OCI-LY3 (cell line): Measurements from ENCODE around the gene PPME1.

Experiments used
- H2AFZ ChIP-seq: fragments of 200-600, 300-600 bp; shearing (Covaris generic); 2 replicates; pipeline ENCODE4 v1.6.0; 2014; ENCODE audit warnings: antibody characterized with exemption, low read depth, low read length
- H3K27ac ChIP-seq: fragments of 200-600, 300-600 bp; sonication (generic); 2 replicates; pipeline ENCODE4 v1.5.1; 2014; ENCODE audit warnings: mild to moderate bottlenecking, low read length, moderate library complexity, mixed read lengths
- H3K27me3 ChIP-seq: fragments of 200-600, 300-600 bp; sonication (generic); 2 replicates; pipeline ENCODE4 v1.6.1; 2014; ENCODE audit warnings: low read depth, low read length, mixed read lengths
- H3K36me3 ChIP-seq: fragments of 200-600, 300-600 bp; sonication (generic); replicated peaks from 2 replicates; pipeline ENCODE3; 2014; ENCODE audit warnings: low read depth, low read length, mixed read lengths
- H3K4me1 ChIP-seq: fragments of 300-600, 200-600 bp; sonication (generic); 2 replicates; pipeline ENCODE4 v1.6.1; 2014; ENCODE audit warnings: low read length, mixed read lengths
- H3K4me2 ChIP-seq: fragments of 200-600, 300-600 bp; sonication (generic); 2 replicates; pipeline ENCODE4 v1.6.1; 2014; ENCODE audit warnings: low read length, mixed read lengths
- H3K4me3 ChIP-seq: fragments of 300-600, 200-600 bp; sonication (generic); 2 replicates; pipeline ENCODE4 v1.5.1; 2014; ENCODE audit warnings: antibody characterized with exemption, mild to moderate bottlenecking, low read length, moderate library complexity
- H3K79me2 ChIP-seq: fragments of 300-600, 200-600 bp; shearing (Covaris generic); 2 replicates; pipeline ENCODE4 v1.6.1; 2014; ENCODE audit warnings: mild to moderate bottlenecking, low read length, mixed read lengths
- H3K9ac ChIP-seq: fragments of 300-600, 200-600 bp; shearing (Covaris generic); 2 replicates; pipeline ENCODE4 v1.6.0; 2014; ENCODE audit warnings: mild to moderate bottlenecking, low read length, moderate library complexity
- H3K9me3 ChIP-seq: fragments of 200-600, 300-600 bp; shearing (Covaris generic); 2 replicates; pipeline ENCODE4 v1.6.1; 2014; ENCODE audit warnings: low read length, mixed read lengths; ENCODE audit not compliant: insufficient read depth
- H4K20me1 ChIP-seq: fragments of 200-600, 300-600 bp; sonication (generic); 2 replicates; pipeline ENCODE4 v1.6.1; 2016; ENCODE audit warnings: low read length, mixed read lengths; ENCODE audit not compliant: insufficient read depth
- EZH2phosphoT487 ChIP-seq: fragments of 200-600 bp; shearing (Covaris generic); IDR thresholded peaks from 2 replicates; pipeline ENCODE4 v1.6.1; 2018; ENCODE audit warnings: antibody characterized with exemption, mixed run types, low read depth
- TF ChIP-seq, protein P1 (sequence below): fragments of 200-600, 300-600 bp; sonication (generic); IDR thresholded peaks from 2 replicates; pipeline ENCODE4 v1.5.1; 2014; ENCODE audit warnings: antibody characterized with exemption, low read length, low read depth

Gene PPME1

DNA sequence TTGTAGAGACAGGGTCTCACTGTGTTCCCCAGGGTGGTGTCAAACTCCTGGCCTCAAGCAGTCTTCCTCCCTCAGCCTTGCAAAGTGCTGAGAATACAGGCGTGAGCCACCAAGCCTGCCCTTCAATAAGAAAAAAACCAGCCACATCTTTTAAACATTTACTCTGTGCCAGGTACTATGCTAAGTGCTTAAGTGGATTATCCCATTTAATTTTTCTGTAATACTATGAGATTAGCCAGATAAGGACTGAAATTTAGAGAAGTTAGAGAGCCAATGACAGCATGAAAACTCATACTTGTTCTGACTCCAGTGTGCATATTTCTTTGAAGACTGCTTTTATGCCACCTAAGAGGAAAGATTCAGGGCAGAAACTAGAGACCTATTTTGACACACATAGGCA is 35.7 kb downstream of the PPME1 start:
- no peak overlapping the region for H3K4me2 ChIP-seq
- no peak overlapping the region for H3K27ac ChIP-seq
- peaks cover 35% of the 10 kb centered on the region for H3K36me3 ChIP-seq

GRCh38 chr11:74208507-74208906 is 37.4 kb downstream of the PPME1 start:
- Histone ChIP-seq H3K79me2 (no peaks in the 10 kb centered on the region), H3K27me3 (no peaks in the 10 kb centered on the region), H3K4me3 (no peak overlapping the region), H3K27ac (no peak overlapping the region), H3K4me1 (no peaks in the 10 kb centered on the region), H3K9ac (no peak overlapping the region), H3K36me3 (peaks cover 52% of the 10 kb centered on the region), H3K4me2 (no peak overlapping the region), H4K20me1 (no peaks in the 10 kb centered on the region), H2AFZ (no peak overlapping the region), H3K9me3 (no peaks in the 10 kb centered on the region; the same call in 1 of the 2 replicates)
- no peak for TF ChIP-seq EZH2phosphoT487
- TF ChIP-seq, protein P1, sequence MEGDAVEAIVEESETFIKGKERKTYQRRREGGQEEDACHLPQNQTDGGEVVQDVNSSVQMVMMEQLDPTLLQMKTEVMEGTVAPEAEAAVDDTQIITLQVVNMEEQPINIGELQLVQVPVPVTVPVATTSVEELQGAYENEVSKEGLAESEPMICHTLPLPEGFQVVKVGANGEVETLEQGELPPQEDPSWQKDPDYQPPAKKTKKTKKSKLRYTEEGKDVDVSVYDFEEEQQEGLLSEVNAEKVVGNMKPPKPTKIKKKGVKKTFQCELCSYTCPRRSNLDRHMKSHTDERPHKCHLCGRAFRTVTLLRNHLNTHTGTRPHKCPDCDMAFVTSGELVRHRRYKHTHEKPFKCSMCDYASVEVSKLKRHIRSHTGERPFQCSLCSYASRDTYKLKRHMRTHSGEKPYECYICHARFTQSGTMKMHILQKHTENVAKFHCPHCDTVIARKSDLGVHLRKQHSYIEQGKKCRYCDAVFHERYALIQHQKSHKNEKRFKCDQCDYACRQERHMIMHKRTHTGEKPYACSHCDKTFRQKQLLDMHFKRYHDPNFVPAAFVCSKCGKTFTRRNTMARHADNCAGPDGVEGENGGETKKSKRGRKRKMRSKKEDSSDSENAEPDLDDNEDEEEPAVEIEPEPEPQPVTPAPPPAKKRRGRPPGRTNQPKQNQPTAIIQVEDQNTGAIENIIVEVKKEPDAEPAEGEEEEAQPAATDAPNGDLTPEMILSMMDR, result no peak

More for the DNA sequence above, 35.7 kb downstream of the PPME1 start:
- H4K20me1 ChIP-seq, result no peaks in the 10 kb centered on the region
- no peaks in the 10 kb centered on the region for H3K79me2 ChIP-seq
- H2AFZ ChIP-seq, result no peak overlapping the region
- H3K4me1 ChIP-seq, result no peaks in the 10 kb centered on the region
- no peak overlapping the region for H3K4me3 ChIP-seq
- no peaks in the 10 kb centered on the region for H3K9me3 ChIP-seq
- TF ChIP-seq, protein P1, result no peak
- no peak for TF ChIP-seq EZH2phosphoT487
- no peaks in the 10 kb centered on the region for H3K27me3 ChIP-seq
- H3K9ac ChIP-seq, result no peak overlapping the region

GRCh38 chr11:74212533-74212932 is 41.4 kb downstream of the PPME1 start:
- H2AFZ ChIP-seq, result no peak overlapping the region
- H3K9ac ChIP-seq, result no peak overlapping the region
- H3K4me3 ChIP-seq, result no peak overlapping the region
- H3K4me1 ChIP-seq, result no peaks in the 10 kb centered on the region
- no peak overlapping the region for H3K4me2 ChIP-seq
- H4K20me1 ChIP-seq, result no peaks in the 10 kb centered on the region
- no peak overlapping the region for H3K27ac ChIP-seq
- no peaks in the 10 kb centered on the region for H3K79me2 ChIP-seq
- H3K9me3 ChIP-seq, result no peaks in the 10 kb centered on the region; the same call in 1 of the 2 replicates
- peaks cover 41% of the 10 kb centered on the region for H3K36me3 ChIP-seq
- TF ChIP-seq EZH2phosphoT487, result no peak
- TF ChIP-seq, protein P1, result no peak
- H3K27me3 ChIP-seq, result no peaks in the 10 kb centered on the region

DNA sequence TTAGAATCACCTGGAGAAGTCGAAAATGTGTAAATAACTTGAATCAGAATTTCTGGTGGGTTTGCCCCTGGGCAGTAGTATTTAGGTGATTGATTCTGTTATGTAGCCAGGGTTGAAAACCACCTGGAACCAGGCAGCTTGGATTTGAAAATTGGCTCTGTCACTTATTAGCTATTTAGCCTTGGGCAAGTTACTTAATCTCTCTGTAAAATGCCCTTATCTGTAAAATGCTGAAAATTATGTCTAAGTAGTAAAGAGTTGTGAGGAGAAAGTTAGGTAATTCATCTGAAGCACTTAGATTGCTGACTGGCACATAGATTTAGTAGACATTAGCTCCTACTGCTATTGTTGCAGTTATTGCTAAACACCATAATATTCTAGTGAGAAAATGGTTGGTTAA is 49.3 kb downstream of the PPME1 start:
- TF ChIP-seq EZH2phosphoT487, result no peak
- TF ChIP-seq, protein P1, result no peak
- H3K4me2 ChIP-seq, result no peak overlapping the region
- no peak overlapping the region for H3K27ac ChIP-seq
- no peaks in the 10 kb centered on the region for H3K9me3 ChIP-seq
- no peaks in the 10 kb centered on the region for H3K27me3 ChIP-seq
- peaks cover 2% of the 10 kb centered on the region for H3K36me3 ChIP-seq
- no peaks in the 10 kb centered on the region for H4K20me1 ChIP-seq
- H3K4me1 ChIP-seq, result no peaks in the 10 kb centered on the region
- H3K79me2 ChIP-seq, result no peaks in the 10 kb centered on the region
- no peak overlapping the region for H2AFZ ChIP-seq
- no peak overlapping the region for H3K4me3 ChIP-seq
- H3K9ac ChIP-seq, result no peak overlapping the region
